SK-N-MC (cell line): ENCODE measurements around the gene ALDH1L1.

Experiments used
- EZH2 ChIP-seq: fragments of 200-600 bp; sonication (generic); IDR thresholded peaks from one replicate; pipeline ENCODE4 v1.6.1; 2017; ENCODE audit warnings: antibody characterized with exemption
- POLR2AphosphoS5 ChIP-seq: IDR thresholded peaks from 2 replicates; pipeline ENCODE4 v1.6.1; 2012; ENCODE audit warnings: mild to moderate bottlenecking, low read depth, low read length, borderline replicate concordance

GRCh38 chr3:126114443-126115386 is 65.7 kb downstream of the ALDH1L1 start:
- TF ChIP-seq POLR2AphosphoS5 (no peak), EZH2 (no peak)
